Measurements from ENCODE around the gene MLLT1.

MLLT1 gene

GRCh38 chr19:6221878-6222746, 57.7 kb downstream of the MLLT1 start:
- no peak for DNase-seq (ENCODE audit: low read depth in 2 of 2)

DNA sequence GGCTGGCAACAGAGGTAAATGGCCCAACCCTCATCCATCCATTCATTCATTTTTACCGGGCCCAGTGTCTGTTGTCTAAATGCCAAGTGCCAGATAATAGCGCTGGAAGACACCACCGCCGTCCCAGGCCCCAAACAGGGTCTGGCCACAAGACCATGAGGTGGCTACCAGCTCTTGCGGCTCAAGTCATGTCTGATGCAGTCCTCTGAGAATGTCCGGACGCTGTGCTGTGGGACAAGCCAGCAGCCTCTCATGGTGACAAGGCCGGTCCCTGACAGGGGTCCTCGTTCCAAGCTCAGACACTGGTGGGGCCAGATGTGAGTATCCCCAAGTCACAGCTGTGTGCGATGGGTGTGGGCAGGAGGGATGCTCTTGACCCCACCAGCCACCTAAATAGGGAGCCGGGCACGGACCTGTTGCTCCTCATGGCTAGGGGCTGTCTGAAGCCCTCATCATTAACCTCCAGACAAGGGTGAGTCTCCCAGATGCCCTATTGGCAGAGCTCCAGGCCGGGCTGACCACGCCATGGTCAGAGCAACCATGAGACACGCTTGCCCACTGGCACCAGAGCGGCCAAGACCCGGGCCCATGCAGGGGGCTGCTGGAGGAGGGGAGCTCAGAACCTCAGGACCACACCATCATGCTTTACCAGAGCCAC, 58.4 kb downstream of the MLLT1 start:
- no peak for DNase-seq (ENCODE audit: low read depth in 2 of 2)

DNA sequence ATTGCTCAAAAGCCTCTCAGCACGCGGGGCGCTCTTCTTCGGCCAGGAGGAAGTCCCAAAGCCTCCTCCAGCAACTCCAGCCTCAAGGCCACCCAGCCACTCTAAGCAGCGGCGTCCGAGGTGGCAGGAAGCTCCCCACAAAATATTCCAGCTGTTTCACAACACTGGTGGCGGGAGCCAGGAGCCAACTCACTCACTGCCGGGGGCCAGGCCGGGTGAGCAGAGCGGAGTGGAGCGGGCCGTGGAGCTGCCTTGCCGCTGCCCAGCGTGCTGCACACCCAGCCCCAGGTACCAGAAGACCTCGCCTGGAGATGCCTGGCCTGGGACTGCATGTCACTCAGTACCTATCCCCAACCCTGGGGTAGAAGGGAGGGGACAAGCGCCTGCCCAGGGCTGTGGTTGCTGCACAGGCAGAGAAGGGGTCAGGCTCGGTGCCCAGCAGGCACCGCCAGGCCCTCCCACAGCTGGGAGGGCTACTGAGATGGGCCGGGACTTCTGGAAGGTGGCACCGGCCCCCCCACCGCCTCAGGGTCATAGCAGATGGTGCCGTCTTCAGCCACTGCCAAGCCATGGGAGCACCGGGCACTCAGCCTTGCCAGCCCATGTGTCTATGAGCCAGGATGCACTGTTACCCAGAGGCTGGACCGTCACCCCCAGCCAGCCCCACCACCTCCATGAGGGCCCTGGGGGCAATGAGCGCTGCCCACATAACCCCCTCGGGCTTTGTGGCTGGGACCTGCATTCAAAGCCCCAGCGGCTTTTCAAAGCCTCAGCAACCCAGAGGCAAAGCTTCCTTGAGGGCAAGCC, 59.2 kb downstream of the MLLT1 start:
- no peak for DNase-seq (ENCODE audit: low read depth in 2 of 2)

GRCh38 chr19:6219586-6220290, 60.0 kb downstream of the MLLT1 start:
- DNase-seq (ENCODE audit: low read depth in 2 of 2), result no peak

DNA sequence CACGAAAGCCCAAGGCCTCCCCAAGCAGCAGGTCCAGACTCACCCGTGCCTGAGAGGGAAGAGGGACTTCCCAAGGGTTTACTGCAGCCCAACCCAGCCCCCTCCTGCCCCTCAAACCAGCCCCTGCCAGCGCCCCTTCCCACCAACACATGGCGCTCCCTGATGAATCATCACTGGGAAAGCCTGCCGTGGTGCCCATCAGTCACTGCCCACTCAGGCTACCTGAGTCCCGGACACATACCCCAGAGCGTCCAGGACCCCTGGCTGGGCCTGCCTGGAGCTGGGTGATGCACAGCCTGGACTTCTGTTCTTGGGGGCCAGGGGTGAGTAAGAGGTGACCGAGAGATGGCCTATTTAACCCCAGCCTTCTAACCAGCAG, 60.6 kb downstream of the MLLT1 start:
- no peak for DNase-seq (ENCODE audit: low read depth in 2 of 2)

DNA sequence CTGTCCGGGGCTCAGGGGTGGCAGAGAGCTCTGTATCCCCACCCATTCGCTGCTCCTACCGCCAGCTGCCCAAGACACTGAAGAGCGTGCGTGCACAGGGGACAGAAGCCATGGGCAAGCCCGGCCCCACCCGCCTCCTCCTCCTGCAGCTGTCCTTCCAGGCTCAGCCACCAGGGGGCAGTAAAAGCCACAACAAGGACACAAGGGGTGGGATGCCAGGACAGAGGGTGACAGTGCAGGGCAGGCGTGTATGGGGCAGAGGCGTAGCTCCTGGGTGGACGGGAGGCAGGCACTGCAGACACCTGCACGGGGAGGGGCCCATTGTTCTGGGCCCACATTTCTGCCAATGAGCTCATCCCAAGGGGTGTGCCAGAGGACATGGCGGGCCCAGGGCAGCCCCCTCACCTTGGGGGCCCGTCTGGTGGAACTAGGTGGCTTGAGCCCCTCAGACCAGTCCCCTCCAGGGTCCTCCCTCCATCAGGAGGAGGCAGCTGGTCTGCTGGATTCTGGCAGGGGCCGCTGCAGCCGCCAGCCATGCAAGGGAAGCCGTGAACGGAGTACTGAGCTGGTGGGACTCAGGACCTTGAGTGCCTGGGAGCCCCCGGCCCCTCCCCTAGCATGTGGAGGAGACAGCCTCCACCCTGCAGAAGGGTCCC, 61.2 kb downstream of the MLLT1 start:
- peak; percentile 66 for DNase-seq (ENCODE audit: low read depth in 2 of 2)

- DNase-seq (ENCODE audit: low read depth in 2 of 2), result no peak
Observed at GRCh38 chr19:6217752-6218334, 61.9 kb downstream of the MLLT1 start.

DNA sequence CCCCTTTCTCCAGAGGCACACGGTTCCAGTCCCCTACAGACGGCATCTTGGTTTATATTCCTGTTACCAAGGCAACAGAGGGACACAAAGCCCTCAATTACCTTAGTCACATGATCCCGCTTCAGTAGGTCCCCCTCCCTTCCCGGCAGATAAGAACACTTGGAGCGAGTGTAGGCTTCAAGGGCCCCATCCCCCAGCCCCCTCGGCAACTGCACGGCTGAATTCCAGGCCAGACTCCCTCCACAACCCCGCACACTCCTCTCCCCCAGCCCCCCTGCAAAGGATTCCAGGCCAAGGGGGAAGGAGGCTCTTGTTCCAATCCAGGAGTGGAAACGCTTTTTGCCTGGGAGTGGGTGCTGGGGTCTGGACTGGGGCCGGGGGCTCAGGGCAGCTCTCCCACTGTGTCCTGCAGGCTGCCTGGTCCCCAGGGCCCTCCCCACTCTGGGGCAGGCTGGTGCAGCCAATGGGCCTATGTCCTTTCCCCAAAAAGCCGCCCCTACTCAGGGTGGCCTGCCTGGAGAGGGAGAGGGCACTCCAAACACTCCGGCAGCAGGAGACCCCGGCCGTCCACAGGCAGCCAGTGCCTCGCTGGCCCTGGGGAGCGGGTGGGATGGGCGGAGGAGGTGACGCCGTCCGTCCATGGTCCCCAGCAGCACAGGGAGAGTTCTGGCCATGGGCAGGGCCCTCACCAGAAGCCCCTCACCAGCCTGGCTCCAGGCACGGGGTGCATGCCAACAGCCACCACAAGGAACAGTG, 62.6 kb downstream of the MLLT1 start:
- DNase-seq (ENCODE audit: low read depth in 2 of 2), result no peak

DNA sequence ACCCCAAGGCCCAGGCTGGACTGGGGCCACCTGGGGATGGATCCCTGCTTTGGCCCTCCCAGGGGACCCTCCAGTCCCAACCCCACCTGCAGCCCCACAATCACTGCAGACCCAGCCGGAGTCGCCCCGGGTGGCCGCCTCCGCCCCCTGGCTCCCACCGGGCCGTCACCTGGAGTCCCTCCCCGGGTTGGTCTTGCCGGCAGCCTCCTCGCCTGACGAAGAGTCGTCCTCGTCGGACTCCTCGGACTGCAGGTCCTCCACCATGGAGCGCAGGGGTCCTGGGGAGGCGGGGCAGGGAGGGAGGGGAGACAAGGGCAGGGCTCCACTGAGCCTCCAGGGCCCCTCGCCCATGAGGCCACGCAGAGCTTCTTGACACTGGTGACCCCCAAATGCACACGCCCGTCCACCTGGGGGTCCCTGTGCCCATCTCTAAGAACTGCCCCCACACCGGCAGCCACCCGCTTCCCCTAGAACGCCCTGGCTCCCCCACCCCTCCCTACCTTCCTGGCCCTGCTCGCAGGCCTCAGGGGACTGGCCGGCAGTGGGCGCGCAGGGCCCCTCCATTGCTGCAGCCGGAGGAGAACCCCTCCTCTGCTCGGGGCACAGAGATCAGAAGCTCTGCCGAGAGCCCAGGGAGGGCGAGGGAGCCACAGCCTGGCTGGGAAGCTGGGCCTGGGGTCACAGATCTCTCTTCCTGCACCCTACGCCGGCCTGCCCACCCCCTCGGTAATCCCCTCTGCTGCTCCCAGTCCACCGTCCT, 63.4 kb downstream of the MLLT1 start:
- DNase-seq (ENCODE audit: low read depth in 2 of 2), result no peak

- no peak for DNase-seq (ENCODE audit: low read depth in 2 of 2)
Observed at GRCh38 chr19:6215701-6216235, 64.0 kb downstream of the MLLT1 start.

GRCh38 chr19:6214881-6215541, 64.8 kb downstream of the MLLT1 start:
- DNase-seq (ENCODE audit: low read depth in 2 of 2), result no peak

- DNase-seq (ENCODE audit: low read depth in 2 of 2), result no peak
Observed at GRCh38 chr19:6213696-6214641, 65.8 kb downstream of the MLLT1 start.

DNA sequence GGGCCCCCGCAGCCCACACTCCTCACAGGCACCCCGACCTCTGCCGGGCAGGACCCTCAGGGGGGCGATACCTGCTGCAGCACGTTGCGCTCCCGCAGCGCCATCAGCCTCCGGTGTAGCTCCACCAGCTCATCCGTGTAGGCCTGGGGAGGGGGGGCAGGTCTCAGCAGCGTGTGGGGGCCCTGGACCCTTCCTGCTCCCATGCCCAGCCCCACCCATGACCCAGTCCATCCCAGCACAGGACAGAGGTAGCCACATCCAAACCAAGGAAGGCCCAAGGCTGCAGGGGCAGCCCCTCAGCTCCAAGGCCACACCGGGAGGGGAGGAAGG, 66.5 kb downstream of the MLLT1 start:
- no peak for DNase-seq (ENCODE audit: low read depth in 2 of 2)

- DNase-seq (ENCODE audit: low read depth in 2 of 2), result no peak
Observed at GRCh38 chr19:6212403-6213265, 67.1 kb downstream of the MLLT1 start.

DNA sequence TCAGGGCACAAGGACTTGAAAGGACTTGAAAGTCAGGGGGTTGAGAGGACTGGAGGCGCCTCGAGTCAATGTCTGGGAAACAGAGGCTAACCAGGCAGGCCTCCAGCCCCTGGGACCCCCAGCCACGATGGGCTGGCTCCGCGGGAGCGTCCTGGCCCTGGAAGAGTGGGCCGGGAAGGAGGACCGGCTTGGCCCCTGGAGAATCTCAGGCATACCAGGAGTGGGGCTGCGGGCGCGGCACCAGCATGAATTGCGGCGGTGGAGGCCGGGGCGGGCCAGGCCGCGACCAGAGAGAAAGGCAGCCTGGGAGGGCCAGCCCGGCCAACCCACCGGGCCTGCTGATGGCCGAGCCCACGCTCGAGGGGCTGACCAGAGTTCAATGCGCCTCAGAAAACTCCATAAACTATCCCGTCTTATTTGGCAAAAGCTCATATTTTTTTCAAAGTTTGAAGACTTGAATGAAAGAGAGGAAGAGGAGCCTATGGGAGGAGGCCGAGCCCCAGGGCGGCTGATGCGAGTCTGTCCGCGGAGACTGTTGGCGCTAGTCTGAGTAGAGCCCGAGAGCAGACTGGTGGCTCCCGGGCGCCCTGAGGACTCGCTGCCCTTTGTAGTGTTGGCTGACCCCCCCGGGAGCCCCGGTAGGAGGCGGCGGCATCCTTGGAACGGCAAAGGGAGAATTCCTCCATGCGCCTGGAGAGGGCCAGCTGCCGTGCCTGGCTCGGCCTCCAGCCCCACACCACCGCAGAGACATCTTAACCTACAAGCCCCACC, 68.0 kb downstream of the MLLT1 start:
- no peak for DNase-seq (ENCODE audit: low read depth in 2 of 2)
